WI38 (cell line): ENCODE measurements around the gene SLFN11.
"Not testable (repeated sequence)": the region's sequence is repeated elsewhere in the genome, so short reads cannot be mapped to it uniquely, and the experiment has no call there.

ENCODE experiments used
- H3K4me3 ChIP-seq: 2 replicates; pipeline ENCODE4 v1.5.1; 2011; ENCODE audit warnings: low read depth, mild to moderate bottlenecking, control low read depth, low read length
- CTCF ChIP-seq: IDR thresholded peaks from 2 replicates; pipeline ENCODE4 v1.5.1; 2012; ENCODE audit warnings: low read depth, mild to moderate bottlenecking, control low read depth, low read length

The SLFN11 gene

GRCh38 chr17:35373534-35373983 is at the start of gene SLFN11:
TSS of gene SLFN11 (minus strand) at chr17:35373621. CDS start at chr17:35363807, 9,814 bp downstream.
- peak within 1 kb of the TSS; percentile 81 for H3K4me3 ChIP-seq
- no peak for TF ChIP-seq CTCF

- not testable (repeated sequence) for H3K4me3 ChIP-seq
These were observed 47.6 kb upstream of the SLFN11 start for GRCh38 chr17:35421069-35421468.

GRCh38 chr17:35416659-35417058 is 43.2 kb upstream of the SLFN11 start:
- H3K4me3 ChIP-seq, result no peak overlapping the region
- no peak for TF ChIP-seq CTCF

GRCh38 chr17:35414707-35415106 is 41.3 kb upstream of the SLFN11 start:
- H3K4me3 ChIP-seq, result not testable (repeated sequence)

- no peak for TF ChIP-seq CTCF
- H3K4me3 ChIP-seq, result no peak overlapping the region
These were observed 40.8 kb upstream of the SLFN11 start for GRCh38 chr17:35414247-35414646.

- no peak overlapping the region for H3K4me3 ChIP-seq
- TF ChIP-seq CTCF, result no peak
These were observed 34.1 kb upstream of the SLFN11 start for GRCh38 chr17:35407531-35407930.

GRCh38 chr17:35406568-35406967 is 33.1 kb upstream of the SLFN11 start:
- no peak for TF ChIP-seq CTCF
- no peak overlapping the region for H3K4me3 ChIP-seq

- H3K4me3 ChIP-seq, result no peak overlapping the region
- TF ChIP-seq CTCF, result no peak
These were observed 30.9 kb upstream of the SLFN11 start for GRCh38 chr17:35404360-35404759.

GRCh38 chr17:35393783-35394182 is 20.4 kb upstream of the SLFN11 start:
- not testable (repeated sequence) for H3K4me3 ChIP-seq
